B cell (primary cell): ENCODE data around the gene KLF11. TPM values are rescaled to one million over a fixed set of nuclear protein-coding genes. Genes with fewer than 3 reads are reported as not detected.

Source experiments
- ATAC-seq: fragments of 200-7000 bp; cut with Tn5 transposase; one replicate; pipeline ENCODE4 v1.10.0; 2021; ENCODE audit warnings: low read depth, mild to moderate bottlenecking, moderate number of reproducible peaks, moderate library complexity
- CTCF ChIA-PET: fragments of 350-600 bp; sonication (Branson Sonifier 250); formaldehyde crosslinking; loops from one replicate; lab custom pipeline; 2021; ENCODE audit warnings: antibody characterized with exemption, inconsistent platforms; lab: Charles Lee
- POLR2A ChIA-PET: fragments of 350-600 bp; sonication (Branson Sonifier 250); formaldehyde crosslinking; loops from one replicate; lab custom pipeline; 2021; ENCODE audit warnings: antibody characterized with exemption; lab: Charles Lee
- DNase-seq: peaks from one replicate; pipeline ENCODE4 v3.0.0; 2013
- H2AFZ ChIP-seq: 2 replicates; pipeline ENCODE4 v1.6.1; 2012; ENCODE audit warnings: mild to moderate bottlenecking, low read depth, low read length; ENCODE audit not compliant: insufficient read depth, poor library complexity, severe bottlenecking
- H3K27ac ChIP-seq, 2 donors: 1 replicate in 1 of 2; 2 replicates in 1 of 2; pipeline ENCODE4 v1.5.1; 2012 to 2013; ENCODE audit warnings: low read length in 2 of 2, mild to moderate bottlenecking in 2 of 2, moderate library complexity in 1 of 2
- H3K27me3 ChIP-seq, 4 experiments: fragments of 200-600 bp in 1 of 4; sonication (generic) in 1 of 4; replicated peaks in 1 of 4; 1 replicate in 2 of 4; 2 replicates in 2 of 4; pipeline versions ENCODE4 v1.6.1 to v1.7.0; 2013 to 2016; ENCODE audit warnings: low read length in 3 of 4, mild to moderate bottlenecking in 2 of 4, mixed read lengths in 1 of 4, moderate library complexity in 1 of 4; ENCODE audit not compliant: insufficient read depth in 4 of 4, control insufficient read depth in 3 of 4; ENCODE audit errors: control extremely low read depth in 1 of 4
- H3K36me3 ChIP-seq, 2 experiments: replicated peaks in 1 of 2; 1 replicate in 1 of 2; 2 replicates in 1 of 2; pipeline versions ENCODE4 v1.6.1 to v1.7.1; 2013; ENCODE audit warnings: low read length in 1 of 2; ENCODE audit not compliant: insufficient read depth in 2 of 2, control insufficient read depth in 1 of 2; ENCODE audit errors: control extremely low read depth in 1 of 2, extremely low read depth in 1 of 2
- H3K4me1 ChIP-seq, 2 donors: fragments of 200-600 bp in 1 of 2; sonication (generic) in 1 of 2; 1 replicate in 1 of 2; 2 replicates in 1 of 2; pipeline versions ENCODE4 v1.5.1 to v1.6.1; 2013 to 2017; ENCODE audit warnings: low read length in 2 of 2; ENCODE audit not compliant: control insufficient read depth in 2 of 2, insufficient read depth in 2 of 2
- H3K4me2 ChIP-seq: replicated peaks from 2 replicates; pipeline ENCODE3; 2012; ENCODE audit warnings: mild to moderate bottlenecking, low read depth, low read length; ENCODE audit not compliant: poor library complexity, severe bottlenecking
- H3K4me3 ChIP-seq, 5 experiments: fragments of 200-600 bp in 1 of 5; sonication (generic) in 1 of 5; 1 replicate in 3 of 5; 2 replicates in 2 of 5; pipeline versions ENCODE4 v1.5.1 to v1.7.0; 2011 to 2016; ENCODE audit warnings: low read length in 4 of 5, mild to moderate bottlenecking in 4 of 5, low read depth in 2 of 5, control low read depth in 1 of 5, moderate library complexity in 1 of 5; ENCODE audit not compliant: insufficient read depth in 1 of 5; ENCODE audit errors: control extremely low read depth in 1 of 5, extremely low read depth in 1 of 5
- H3K79me2 ChIP-seq: fragments of 200-600 bp; sonication (generic); one replicate; pipeline ENCODE4 v1.6.0; 2016; ENCODE audit warnings: low read length; ENCODE audit not compliant: control insufficient read depth, insufficient read depth
- H3K9ac ChIP-seq: fragments of 200-600 bp; sonication (generic); 2 replicates; pipeline ENCODE4 v1.6.1; 2017; ENCODE audit warnings: mild to moderate bottlenecking, low read length, moderate library complexity
- H3K9me3 ChIP-seq, 3 donors: one replicate each; pipeline versions ENCODE4 v1.6.1 to v1.7.1; 2013; ENCODE audit warnings: low read length in 2 of 3; ENCODE audit not compliant: control insufficient read depth in 2 of 3, insufficient read depth in 1 of 3; ENCODE audit errors: control extremely low read depth in 1 of 3
- H4K20me1 ChIP-seq: 2 replicates; pipeline ENCODE4 v1.6.0; 2012; ENCODE audit warnings: mild to moderate bottlenecking, low read length; ENCODE audit not compliant: insufficient read depth, control insufficient read depth, poor library complexity, severe bottlenecking
- H3K27ac Mint-ChIP-seq: one replicate; pipeline ENCODE4 v1.8.0; 2021; ENCODE audit warnings: mixed read lengths
- H3K27me3 Mint-ChIP-seq: one replicate; pipeline ENCODE4 v1.8.0; 2021; ENCODE audit warnings: mixed read lengths
- H3K4me1 Mint-ChIP-seq: one replicate; pipeline ENCODE4 v1.8.0; 2021; ENCODE audit warnings: mixed read lengths
- H3K4me3 Mint-ChIP-seq: one replicate; pipeline ENCODE4 v1.8.0; 2021; ENCODE audit warnings: mixed read lengths
- H3K9me3 Mint-ChIP-seq: one replicate; pipeline ENCODE4 v1.8.0; 2022; ENCODE audit warnings: mixed read lengths; ENCODE audit not compliant: insufficient read depth
- EZH2 ChIP-seq: IDR thresholded peaks from 2 replicates; pipeline ENCODE4 v1.6.1; 2012; ENCODE audit warnings: borderline replicate concordance, low read depth, mild to moderate bottlenecking, moderate library complexity, low read length; ENCODE audit not compliant: insufficient read depth, poor library complexity, severe bottlenecking
- WGBS: methylation state at CpG from one replicate; pipeline ENCODE4 v1.1.5; 2013; ENCODE audit warnings: missing lambda C conversion rate; ENCODE audit not compliant: insufficient coverage; 5-methylcytosine and 5-hydroxymethylcytosine counted together
- intact Hi-C: fragments of 100-400 bp; cut with micrococcal nuclease; formaldehyde crosslinking; loops from one replicate; pipeline ENCODE4 v1.10.0; 2022
- polyA plus RNA-seq: library from polyadenylated mRNA; depleted of rRNA; stranded (reverse); fragments of >200 nt; gene quantifications from 2 replicates; pipeline ENCODE4 v1.2.3, GENCODE V29; 2012
- total RNA-seq, 2 donors: library from RNA; stranded (reverse); fragments of 120-200 nt in 1 of 2; gene quantifications; 1 replicate in 1 of 2; 2 replicates in 1 of 2; pipeline versions ENCODE4 v1.2.3 to v1.2.4, GENCODE V29; 2013 to 2022
- TF ChIP-seq, protein P1 (sequence below): fragments of 200-600 bp; IDR thresholded peaks from one replicate; pipeline ENCODE4 v1.8.0; 2022; ENCODE audit warnings: antibody characterized with exemption, mild to moderate bottlenecking

The KLF11 gene
- total and polyA plus RNA-seq, 2 donors (not counting 1 experiment from before 2014, with no cell fraction given): 20.8 to 48.4 TPM

DNA sequence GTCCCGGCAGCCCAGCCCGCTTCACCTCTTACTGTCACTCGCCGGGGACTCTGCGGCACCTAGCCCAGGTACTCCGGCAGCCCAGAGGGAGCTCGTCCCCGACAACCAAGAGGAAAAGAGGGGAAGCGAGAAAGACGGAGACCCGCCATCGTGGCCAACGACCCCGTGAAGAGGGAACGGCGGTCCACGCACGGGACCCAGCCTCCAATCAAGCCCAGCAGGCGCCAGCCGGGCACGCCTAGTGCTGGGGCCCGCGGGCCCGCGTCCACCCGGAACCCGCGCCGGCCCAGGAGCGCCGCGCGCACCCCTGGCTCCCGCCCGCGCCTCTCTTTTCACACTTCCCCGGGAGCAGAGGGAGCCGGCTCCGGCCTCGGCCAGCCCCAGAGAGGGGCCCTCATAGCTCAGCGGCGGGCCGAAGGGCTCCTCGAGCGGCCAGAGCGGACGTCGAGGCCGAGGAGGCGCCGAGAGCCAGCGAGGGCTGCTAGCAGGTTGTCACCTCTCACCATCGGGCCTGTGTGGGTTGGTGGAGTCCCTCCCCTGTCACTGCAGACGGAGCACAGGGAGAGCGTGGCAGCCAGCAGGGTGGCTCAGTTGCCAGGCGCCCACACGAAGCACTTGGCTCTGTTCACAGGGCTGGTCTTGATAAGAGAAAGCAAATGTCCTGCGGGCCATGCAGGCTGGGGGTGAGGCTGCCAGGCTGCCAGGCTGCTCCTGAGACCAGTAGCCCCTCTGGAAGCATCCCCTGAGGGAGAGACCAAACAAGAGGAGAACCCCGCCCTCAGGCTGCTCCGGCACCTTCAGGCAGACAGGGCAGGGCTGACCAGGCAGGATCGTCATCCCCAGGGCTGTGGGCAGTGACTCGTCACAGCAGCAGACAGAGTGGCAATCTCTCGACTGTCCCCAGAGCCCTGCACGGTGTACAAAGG is 36.9 kb upstream of the KLF11 start:
- Mint-ChIP-seq H3K4me3 (no peak overlapping the region), H3K4me1 (no peaks in the 10 kb centered on the region), H3K9me3 (no peaks in the 10 kb centered on the region), H3K27ac (no peak overlapping the region), H3K27me3 (no peaks in the 10 kb centered on the region)
- DNase-seq: no peak
- H3K36me3 ChIP-seq: no peaks in the 10 kb centered on the region
- intact Hi-C loops: no loop called here
- no peak overlapping the region for H3K4me3 ChIP-seq
- H3K4me1 ChIP-seq: no peaks in the 10 kb centered on the region
- TF ChIP-seq EZH2: no peak
- TF ChIP-seq, protein P1, sequence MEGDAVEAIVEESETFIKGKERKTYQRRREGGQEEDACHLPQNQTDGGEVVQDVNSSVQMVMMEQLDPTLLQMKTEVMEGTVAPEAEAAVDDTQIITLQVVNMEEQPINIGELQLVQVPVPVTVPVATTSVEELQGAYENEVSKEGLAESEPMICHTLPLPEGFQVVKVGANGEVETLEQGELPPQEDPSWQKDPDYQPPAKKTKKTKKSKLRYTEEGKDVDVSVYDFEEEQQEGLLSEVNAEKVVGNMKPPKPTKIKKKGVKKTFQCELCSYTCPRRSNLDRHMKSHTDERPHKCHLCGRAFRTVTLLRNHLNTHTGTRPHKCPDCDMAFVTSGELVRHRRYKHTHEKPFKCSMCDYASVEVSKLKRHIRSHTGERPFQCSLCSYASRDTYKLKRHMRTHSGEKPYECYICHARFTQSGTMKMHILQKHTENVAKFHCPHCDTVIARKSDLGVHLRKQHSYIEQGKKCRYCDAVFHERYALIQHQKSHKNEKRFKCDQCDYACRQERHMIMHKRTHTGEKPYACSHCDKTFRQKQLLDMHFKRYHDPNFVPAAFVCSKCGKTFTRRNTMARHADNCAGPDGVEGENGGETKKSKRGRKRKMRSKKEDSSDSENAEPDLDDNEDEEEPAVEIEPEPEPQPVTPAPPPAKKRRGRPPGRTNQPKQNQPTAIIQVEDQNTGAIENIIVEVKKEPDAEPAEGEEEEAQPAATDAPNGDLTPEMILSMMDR: no peak
- CTCF ChIA-PET: interaction anchor here (0.7 to 1.2 kb wide), 2 partner anchors 22 to 428 kb away, joined by 3 to 4 read pairs; no protein-coding TSS in a partner anchor
- no peaks in the 10 kb centered on the region for H4K20me1 ChIP-seq
- H2AFZ ChIP-seq: no peak overlapping the region
- no peak overlapping the region for H3K9ac ChIP-seq
- H3K4me2 ChIP-seq: peak overlapping the region; percentile 18
- WGBS: 58% methylated on average over 63 of the region's 64 CpGs
- ATAC-seq: no peak
- peaks cover 0 to 8% (median 0%) of the 10 kb centered on the region in 3 donors for H3K9me3 ChIP-seq
- H3K27me3 ChIP-seq: peaks cover 0 to 10% (median 0%) of the 10 kb centered on the region in 4 experiments
- no peaks in the 10 kb centered on the region for H3K79me2 ChIP-seq
- POLR2A ChIA-PET: no interaction called here
- no peak overlapping the region for H3K27ac ChIP-seq

DNA sequence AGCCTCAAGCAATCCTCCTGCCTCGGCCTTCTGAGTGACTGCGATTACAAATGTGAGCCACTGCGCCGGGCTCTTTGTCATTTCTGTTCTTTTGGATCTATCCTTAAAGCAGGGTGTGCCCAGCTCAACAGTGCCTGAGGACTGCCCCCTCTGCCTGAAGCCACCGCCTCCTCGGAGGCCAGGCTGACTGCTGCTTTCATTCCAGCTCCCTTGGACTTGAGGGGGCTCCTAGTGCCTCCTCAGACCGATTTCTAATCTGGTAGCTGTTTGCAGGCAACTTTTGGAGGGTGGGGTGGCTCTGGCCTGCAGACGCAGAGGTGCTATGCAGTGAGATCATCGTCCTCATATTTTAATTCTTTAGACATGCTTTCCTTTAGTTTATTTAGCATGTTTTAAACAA is 35.9 kb upstream of the KLF11 start:
- DNase-seq (no peak), ATAC-seq (no peak)
- ChIA-PET CTCF (no interaction called here), POLR2A (no interaction called here)
- H3K79me2 ChIP-seq: no peaks in the 10 kb centered on the region
- H3K27me3 ChIP-seq: peaks cover 0 to 10% (median 0%) of the 10 kb centered on the region in 4 experiments
- H3K9me3 Mint-ChIP-seq: no peaks in the 10 kb centered on the region
- intact Hi-C loops: no loop called here
- H3K27ac Mint-ChIP-seq: no peak overlapping the region
- no peaks in the 10 kb centered on the region for H3K27me3 Mint-ChIP-seq
- no peaks in the 10 kb centered on the region for H4K20me1 ChIP-seq
- 82% methylated on average over 6 of the region's 9 CpGs for WGBS
- no peak overlapping the region for H3K9ac ChIP-seq
- no peak overlapping the region for H3K4me3 ChIP-seq
- no peak overlapping the region for H3K4me2 ChIP-seq
- no peaks in the 10 kb centered on the region for H3K36me3 ChIP-seq
- no peak for TF ChIP-seq EZH2
- TF ChIP-seq, protein P1: no peak
- no peaks in the 10 kb centered on the region for H3K4me1 ChIP-seq
- H3K4me3 Mint-ChIP-seq: no peak overlapping the region
- H3K27ac ChIP-seq: no peak overlapping the region
- H3K9me3 ChIP-seq: peaks cover 0 to 8% (median 0%) of the 10 kb centered on the region in 3 donors
- H2AFZ ChIP-seq: no peak overlapping the region
- H3K4me1 Mint-ChIP-seq: no peaks in the 10 kb centered on the region
